IPS DF 19.7 (cell line): Measurements from ENCODE around the gene VPS13C.
A peak's percentile ranks its signal among the peaks of the same experiment; 100 is the strongest.

Experiments
- DNase-seq: peaks from one replicate; pipeline ENCODE4 v3.0.0-alpha.2; 2013; ENCODE audit warnings: low read depth, low spot score

Gene VPS13C

GRCh38 chr15:61856295-61856694, 204.0 kb downstream of the VPS13C start:
- no peak for DNase-seq

- DNase-seq, result no peak
These were observed 207.1 kb downstream of the VPS13C start for GRCh38 chr15:61853195-61853594.

GRCh38 chr15:61851955-61852354, 208.3 kb downstream of the VPS13C start:
- DNase-seq, result no peak

GRCh38 chr15:61849447-61849846, 210.8 kb downstream of the VPS13C start:
- DNase-seq, result no peak

GRCh38 chr15:61841466-61841865, 218.8 kb downstream of the VPS13C start:
- no peak for DNase-seq

- no peak for DNase-seq
These were observed 220.2 kb downstream of the VPS13C start for GRCh38 chr15:61840090-61840489.

- no peak for DNase-seq
These were observed 220.7 kb downstream of the VPS13C start for GRCh38 chr15:61839546-61839945.

- peak; percentile 33 for DNase-seq
These were observed 224.6 kb downstream of the VPS13C start for GRCh38 chr15:61835496-61836106.

- DNase-seq, result no peak
These were observed 225.2 kb downstream of the VPS13C start for GRCh38 chr15:61835029-61835428.

- peak; percentile 25 for DNase-seq
These were observed 226.1 kb downstream of the VPS13C start for GRCh38 chr15:61834076-61834697.

- no peak for DNase-seq
These were observed 228.0 kb downstream of the VPS13C start for GRCh38 chr15:61832223-61832622.

- DNase-seq, result no peak
These were observed 228.7 kb downstream of the VPS13C start for GRCh38 chr15:61831505-61831921.

- no peak for DNase-seq
These were observed 229.5 kb downstream of the VPS13C start for GRCh38 chr15:61830536-61831330.

- no peak for DNase-seq
These were observed 230.7 kb downstream of the VPS13C start for GRCh38 chr15:61829514-61829889.

GRCh38 chr15:61828860-61829513, 231.3 kb downstream of the VPS13C start:
- DNase-seq, result no peak

GRCh38 chr15:61828008-61828407, 232.2 kb downstream of the VPS13C start:
- DNase-seq, result no peak

- DNase-seq, result no peak
These were observed 233.1 kb downstream of the VPS13C start for GRCh38 chr15:61827131-61827530.

- no peak for DNase-seq
These were observed 236.0 kb downstream of the VPS13C start for GRCh38 chr15:61824291-61824690.

- no peak for DNase-seq
These were observed 237.7 kb downstream of the VPS13C start for GRCh38 chr15:61822511-61822910.

- no peak for DNase-seq
These were observed 239.3 kb downstream of the VPS13C start for GRCh38 chr15:61820951-61821350.

- no peak for DNase-seq
These were observed 240.0 kb downstream of the VPS13C start for GRCh38 chr15:61820212-61820611.

- DNase-seq, result no peak
These were observed 240.9 kb downstream of the VPS13C start for GRCh38 chr15:61819386-61819785.
